Suprapubic skin (tissue), 4 donors: ENCODE measurements around the gene CBY1. TPM values are rescaled to one million over a fixed set of nuclear protein-coding genes. Genes with fewer than 3 reads are reported as not detected.

Experiments used
- DNase-seq, 2 donors: peaks; one replicate each; pipeline ENCODE4 v3.0.0-alpha.2; 2019; ENCODE audit warnings: low spot score in 2 of 2
- H3K27ac ChIP-seq: fragments of 200-600 bp; sonication (generic); one replicate; pipeline ENCODE4 v1.5.1; 2019
- H3K27me3 ChIP-seq: fragments of 200-600 bp; sonication (generic); one replicate; pipeline ENCODE4 v1.5.1; 2019
- H3K36me3 ChIP-seq: fragments of 200-600 bp; sonication (generic); one replicate; pipeline ENCODE4 v1.5.1; 2019
- H3K4me1 ChIP-seq: fragments of 200-600 bp; sonication (generic); one replicate; pipeline ENCODE4 v1.5.1; 2019
- H3K4me3 ChIP-seq: fragments of 200-600 bp; sonication (generic); one replicate; pipeline ENCODE4 v1.5.1; 2019; ENCODE audit warnings: mild to moderate bottlenecking
- H3K9me3 ChIP-seq: fragments of 200-600 bp; sonication (generic); one replicate; pipeline ENCODE4 v1.5.1; 2019
- CTCF ChIP-seq, 2 donors: fragments of 200-600 bp in 1 of 2; fragments of 450-650 bp in 1 of 2; sonication (generic) in 1 of 2; IDR thresholded peaks; one replicate each; pipeline ENCODE4 v1.5.1; 2016 to 2019; ENCODE audit warnings: antibody characterized with exemption in 2 of 2, mild to moderate bottlenecking in 1 of 2, moderate library complexity in 1 of 2
- EP300 ChIP-seq: sonication (generic); formaldehyde crosslinking; IDR thresholded peaks from one replicate; pipeline ENCODE4 v1.6.1; 2017; ENCODE audit warnings: antibody characterized with exemption
- POLR2A ChIP-seq, 2 donors: fragments of 450-650 bp; IDR thresholded peaks; one replicate each; pipeline ENCODE4 v1.6.1; 2017; ENCODE audit warnings: antibody characterized with exemption in 2 of 2, mild to moderate bottlenecking in 2 of 2, moderate library complexity in 2 of 2
- POLR2AphosphoS5 ChIP-seq, 3 donors: sonication (generic); formaldehyde crosslinking; IDR thresholded peaks; one replicate each; pipeline ENCODE4 v1.6.1; 2017; ENCODE audit warnings: antibody characterized with exemption in 3 of 3
- WGBS: methylation state at CpG from one replicate; pipeline ENCODE4 v1.1.5; 2018; 5-methylcytosine and 5-hydroxymethylcytosine counted together
- total RNA-seq, 4 donors: library from RNA; depleted of rRNA; stranded (reverse); fragments of >200 nt; gene quantifications; one replicate each; pipeline ENCODE4 v1.1.0, GENCODE V29; 2016

The CBY1 gene
- total RNA-seq, 4 donors from 2014 or later, result 9.9 to 25.7 (median 15.4) TPM

- DNase-seq, result peak in 1 of 2 donors; percentile 55
- Histone ChIP-seq H3K4me3 (no peak overlapping the region), H3K9me3 (no peaks in the 10 kb centered on the region), H3K4me1 (peaks cover 55% of the 10 kb centered on the region), H3K27me3 (no peaks in the 10 kb centered on the region), H3K27ac (no peak overlapping the region), H3K36me3 (peaks cover 41% of the 10 kb centered on the region)
- TF ChIP-seq CTCF (IDR thresholded peaks at IDR 0.05) (no peak), EP300 (no peak), POLR2AphosphoS5 (IDR thresholded peaks at IDR 0.05) (no peak), POLR2A (IDR thresholded peaks at IDR 0.05) (no peak)
- WGBS, result 78% methylated on average over 9 of the region's 9 CpGs
Observed at GRCh38 chr22:38716826-38717225, 60.4 kb downstream of the CBY1 start.

- Histone ChIP-seq H3K27ac (no peak overlapping the region), H3K4me1 (peaks cover 52% of the 10 kb centered on the region), H3K4me3 (no peak overlapping the region), H3K36me3 (peaks cover 45% of the 10 kb centered on the region), H3K27me3 (no peaks in the 10 kb centered on the region), H3K9me3 (no peaks in the 10 kb centered on the region)
- no peak for TF ChIP-seq POLR2A (IDR thresholded peaks at IDR 0.05)
- peak in 1 of 2 donors; percentile 44 for DNase-seq
- 93% methylated on average over 6 of the region's 6 CpGs for WGBS
Observed at GRCh38 chr22:38717244-38717643, 60.8 kb downstream of the CBY1 start.

GRCh38 chr22:38718414-38718813, 62.0 kb downstream of the CBY1 start:
- Histone ChIP-seq H3K9me3 (no peaks in the 10 kb centered on the region), H3K4me3 (no peak overlapping the region), H3K36me3 (peaks cover 57% of the 10 kb centered on the region), H3K27ac (peak overlapping the region; percentile 31), H3K4me1 (peaks cover 40% of the 10 kb centered on the region), H3K27me3 (no peaks in the 10 kb centered on the region)
- WGBS, result 20% methylated on average over 6 of the region's 6 CpGs
- peak in 1 of 2 donors; percentile 85 for DNase-seq
- TF ChIP-seq CTCF (IDR thresholded peaks at IDR 0.05) (peak; percentile 86 to 87), POLR2A (IDR thresholded peaks at IDR 0.05) (no peak)

- Histone ChIP-seq H3K27ac (peak overlapping the region; percentile 30), H3K4me3 (no peak overlapping the region), H3K9me3 (no peaks in the 10 kb centered on the region), H3K36me3 (peaks cover 64% of the 10 kb centered on the region), H3K4me1 (peaks cover 38% of the 10 kb centered on the region), H3K27me3 (no peaks in the 10 kb centered on the region)
- TF ChIP-seq POLR2AphosphoS5 (IDR thresholded peaks at IDR 0.05) (no peak), POLR2A (IDR thresholded peaks at IDR 0.05) (no peak), EP300 (no peak), CTCF (IDR thresholded peaks at IDR 0.05) (no peak)
- WGBS, result 95% methylated on average over 6 of the region's 6 CpGs
- peak in 1 of 2 donors; percentile 50 for DNase-seq
Observed at GRCh38 chr22:38719196-38719595, 62.8 kb downstream of the CBY1 start.

GRCh38 chr22:38720350-38720749, 63.9 kb downstream of the CBY1 start:
- Histone ChIP-seq H3K4me3 (no peak overlapping the region), H3K27ac (no peak overlapping the region), H3K4me1 (peaks cover 29% of the 10 kb centered on the region), H3K36me3 (peaks cover 76% of the 10 kb centered on the region), H3K27me3 (no peaks in the 10 kb centered on the region), H3K9me3 (no peaks in the 10 kb centered on the region)
- no peak for DNase-seq
- 90% methylated on average over 3 of the region's 3 CpGs for WGBS
- TF ChIP-seq POLR2A (IDR thresholded peaks at IDR 0.05), result no peak

- peak in 1 of 2 donors; percentile 65 for DNase-seq
- Histone ChIP-seq H3K27me3 (no peaks in the 10 kb centered on the region), H3K4me1 (peaks cover 19% of the 10 kb centered on the region), H3K27ac (no peak overlapping the region), H3K36me3 (peaks cover 76% of the 10 kb centered on the region), H3K9me3 (no peaks in the 10 kb centered on the region), H3K4me3 (no peak overlapping the region)
- TF ChIP-seq POLR2AphosphoS5 (IDR thresholded peaks at IDR 0.05), result no peak
- TF ChIP-seq POLR2A (IDR thresholded peaks at IDR 0.05), result no peak
- TF ChIP-seq EP300, result no peak
- TF ChIP-seq CTCF (IDR thresholded peaks at IDR 0.05), result no peak
- WGBS, result 91% methylated on average over 7 of the region's 7 CpGs
Observed at GRCh38 chr22:38721551-38721950, 65.1 kb downstream of the CBY1 start.

Other genes starting within 250 kb of the CBY1 start
- under 1 TPM in 3 of 4 donors, not detected in 1; 0.21 to 0.55 (median 0.32) TPM for gene KCNJ4, start 201.4 kb upstream of the CBY1 start, total RNA-seq
- gene KDELR3, start 188.5 kb upstream of the CBY1 start, total RNA-seq, result 1 to 10 TPM; 2.8 to 6.7 (median 3.9) TPM
- 100 to 1,000 TPM; 315 to 696 (median 363) TPM for gene DDX17, start 150.3 kb upstream of the CBY1 start, total RNA-seq
- 10 to 100 TPM in 1 of 4 donors, 1 to 10 TPM in 1, under 1 TPM in 2; 0.25 to 19.0 (median 0.68) TPM for gene DMC1, start 86.5 kb upstream of the CBY1 start, total RNA-seq
- 1 to 10 TPM in 3 of 4 donors, under 1 TPM in 1; 0.89 to 6.2 (median 2.2) TPM for gene FAM227A, start 246 bp upstream of the CBY1 start, total RNA-seq
- gene TOMM22, start 25.3 kb downstream of the CBY1 start, total RNA-seq, result 10 to 100 TPM; 15.6 to 56.2 (median 36.7) TPM
- gene JOSD1, start 44.3 kb downstream of the CBY1 start, total RNA-seq, result 10 to 100 TPM; 51.4 to 87.4 (median 62.3) TPM
- 100 to 1,000 TPM in 1 of 4 donors, 10 to 100 TPM in 3; 73.0 to 100 (median 76.8) TPM for gene GTPBP1, start 49.3 kb downstream of the CBY1 start, total RNA-seq
- gene SUN2, start 99.4 kb downstream of the CBY1 start, total RNA-seq, result 100 to 1,000 TPM; 186 to 262 (median 232) TPM
- gene DNAL4, start 137.5 kb downstream of the CBY1 start, total RNA-seq, result 10 to 100 TPM; 21.8 to 27.7 (median 27.6) TPM
- 1 to 10 TPM; 1.0 to 2.4 (median 2.1) TPM for gene NPTXR, start 187.4 kb downstream of the CBY1 start, total RNA-seq
- 10 to 100 TPM; 11.5 to 31.4 (median 22.1) TPM for gene CBX6, start 215.6 kb downstream of the CBY1 start, total RNA-seq